HUES48 (cell line): ENCODE results near the gene CTNNA2.

Experiments used
- H3K27ac ChIP-seq: one replicate; pipeline ENCODE4 v1.7.0; 2013; ENCODE audit warnings: low read depth, low read length, inconsistent platforms
- H3K27me3 ChIP-seq: 2 replicates; pipeline ENCODE4 v1.6.1; 2013; ENCODE audit warnings: mild to moderate bottlenecking, low read length; ENCODE audit not compliant: control insufficient read depth, insufficient read depth
- H3K36me3 ChIP-seq: 2 replicates; pipeline ENCODE4 v1.6.1; 2013; ENCODE audit warnings: low read length; ENCODE audit not compliant: control insufficient read depth, insufficient read depth
- H3K4me1 ChIP-seq: 2 replicates; pipeline ENCODE4 v1.6.1; 2013; ENCODE audit warnings: mild to moderate bottlenecking, low read length; ENCODE audit not compliant: control insufficient read depth, insufficient read depth
- H3K4me3 ChIP-seq: 2 replicates; pipeline ENCODE4 v1.5.1; 2013; ENCODE audit warnings: mild to moderate bottlenecking, low read depth, low read length
- H3K9ac ChIP-seq: 2 replicates; pipeline ENCODE4 v1.6.1; 2013; ENCODE audit warnings: mild to moderate bottlenecking, low read depth, low read length, moderate library complexity
- H3K9me3 ChIP-seq: 2 replicates; pipeline ENCODE4 v1.6.1; 2013; ENCODE audit warnings: low read length; ENCODE audit not compliant: control insufficient read depth, insufficient read depth

Gene CTNNA2

DNA sequence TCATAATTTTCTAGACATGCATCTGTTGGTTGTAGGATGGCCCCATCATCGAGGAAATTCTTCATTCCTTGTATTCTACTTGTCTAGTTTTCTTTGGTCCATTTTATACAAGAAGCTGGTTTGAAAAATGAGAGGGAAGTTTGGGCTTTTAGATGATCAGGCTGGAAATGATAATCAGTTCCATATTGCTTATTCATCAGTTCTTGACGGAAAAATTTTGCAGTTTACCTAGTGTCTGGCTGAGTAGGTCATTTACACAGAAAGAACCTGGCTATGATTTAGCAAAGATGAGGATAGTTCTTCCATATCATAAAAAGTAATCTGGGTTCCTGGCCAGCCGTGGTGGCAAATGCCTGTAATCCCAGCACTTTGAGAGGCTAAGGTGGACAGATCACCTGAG, 416.8 kb downstream of the CTNNA2 start:
- H3K27ac ChIP-seq = no peak overlapping the region
- H3K9me3 ChIP-seq = no peaks in the 10 kb centered on the region
- no peaks in the 10 kb centered on the region for H3K36me3 ChIP-seq
- no peaks in the 10 kb centered on the region for H3K27me3 ChIP-seq
- no peaks in the 10 kb centered on the region for H3K4me1 ChIP-seq
- H3K9ac ChIP-seq = no peak overlapping the region
- H3K4me3 ChIP-seq = no peak overlapping the region

GRCh38 chr2:79935046-79935732, 422.3 kb downstream of the CTNNA2 start:
- Histone ChIP-seq H3K4me3 (no peak overlapping the region), H3K27ac (no peak overlapping the region), H3K27me3 (no peaks in the 10 kb centered on the region), H3K9ac (no peak overlapping the region), H3K9me3 (no peaks in the 10 kb centered on the region), H3K4me1 (peaks cover 6% of the 10 kb centered on the region; the same call in 1 of the 2 replicates), H3K36me3 (no peaks in the 10 kb centered on the region)

DNA sequence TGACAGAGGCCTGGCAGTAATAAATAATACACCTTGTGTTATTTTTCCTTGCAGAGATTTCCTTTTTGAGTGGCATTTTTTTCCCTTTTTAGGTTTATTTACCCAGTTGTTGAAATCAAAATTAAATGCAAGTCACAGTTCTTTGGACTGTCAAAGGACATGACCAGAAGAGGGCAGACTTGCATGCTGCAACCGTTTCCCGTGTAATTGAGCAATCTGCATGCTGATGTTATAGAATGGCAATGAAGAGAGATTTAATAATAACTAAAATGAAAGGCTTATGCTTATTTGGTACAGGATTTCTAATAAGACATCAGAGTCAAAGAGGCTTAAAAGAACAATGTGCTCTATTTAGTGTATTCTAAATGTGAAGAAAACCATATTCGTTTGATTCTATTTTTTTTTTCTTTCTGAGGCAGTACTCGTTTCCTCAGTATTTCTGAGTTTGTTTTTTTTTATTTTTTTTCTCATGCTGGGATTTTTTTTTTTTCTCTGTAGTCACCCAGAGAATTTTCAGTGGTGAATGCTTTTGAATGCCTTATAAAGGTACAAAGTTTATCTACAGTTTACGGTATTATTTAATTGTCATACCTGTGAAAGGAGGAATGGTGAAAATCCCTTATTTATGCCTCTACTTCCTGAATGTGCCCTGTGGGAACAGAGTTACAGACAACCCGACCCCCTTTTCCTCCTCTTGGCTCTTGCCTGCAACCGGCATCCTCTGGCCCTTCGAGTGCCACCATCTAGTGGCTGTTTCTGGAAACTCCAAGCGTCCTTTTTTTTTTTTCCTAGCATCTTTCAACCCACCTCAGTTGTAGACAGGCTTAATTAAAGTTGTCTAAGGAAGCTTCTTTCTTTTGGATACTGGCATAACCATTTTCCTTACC, 423.2 kb downstream of the CTNNA2 start:
- H3K9ac ChIP-seq = no peak overlapping the region
- peak overlapping the region; percentile 40 for H3K4me3 ChIP-seq
- no peaks in the 10 kb centered on the region for H3K36me3 ChIP-seq
- no peaks in the 10 kb centered on the region for H3K9me3 ChIP-seq
- H3K4me1 ChIP-seq = peaks cover 6% of the 10 kb centered on the region; the same call in 1 of the 2 replicates
- H3K27me3 ChIP-seq = no peaks in the 10 kb centered on the region
- peak overlapping the region; percentile 62 for H3K27ac ChIP-seq

DNA sequence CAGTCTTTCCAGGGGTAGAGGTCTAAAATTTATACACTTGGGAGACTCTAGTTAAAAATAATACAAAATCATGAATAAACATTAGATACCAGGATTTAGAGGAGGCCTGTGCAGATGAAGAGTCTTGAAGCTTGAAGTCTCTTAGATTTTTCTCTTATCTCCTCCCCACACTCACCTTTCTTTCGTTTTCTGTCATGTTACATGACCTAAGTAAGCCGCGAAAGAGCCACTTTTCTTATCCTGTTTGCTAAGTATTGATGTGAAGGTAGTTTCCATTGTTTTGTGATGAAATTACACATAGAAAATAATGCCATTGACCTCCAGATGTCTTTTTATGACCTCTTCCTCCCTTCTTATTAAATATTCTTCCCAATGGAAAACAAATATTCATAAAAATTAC, 423.9 kb downstream of the CTNNA2 start:
- no peaks in the 10 kb centered on the region for H3K36me3 ChIP-seq
- no peak overlapping the region for H3K9ac ChIP-seq
- no peaks in the 10 kb centered on the region for H3K9me3 ChIP-seq
- no peak overlapping the region for H3K27ac ChIP-seq
- no peaks in the 10 kb centered on the region for H3K27me3 ChIP-seq
- H3K4me1 ChIP-seq = peaks cover 6% of the 10 kb centered on the region; the same call in 1 of the 2 replicates
- H3K4me3 ChIP-seq = no peak overlapping the region

GRCh38 chr2:79938648-79939047, 425.8 kb downstream of the CTNNA2 start:
- no peaks in the 10 kb centered on the region for H3K36me3 ChIP-seq
- peaks cover 11% of the 10 kb centered on the region; the same call in 1 of the 2 replicates for H3K4me1 ChIP-seq
- H3K4me3 ChIP-seq = no peak overlapping the region
- H3K9me3 ChIP-seq = no peaks in the 10 kb centered on the region
- no peaks in the 10 kb centered on the region for H3K27me3 ChIP-seq
- no peak overlapping the region for H3K27ac ChIP-seq
- no peak overlapping the region for H3K9ac ChIP-seq

DNA sequence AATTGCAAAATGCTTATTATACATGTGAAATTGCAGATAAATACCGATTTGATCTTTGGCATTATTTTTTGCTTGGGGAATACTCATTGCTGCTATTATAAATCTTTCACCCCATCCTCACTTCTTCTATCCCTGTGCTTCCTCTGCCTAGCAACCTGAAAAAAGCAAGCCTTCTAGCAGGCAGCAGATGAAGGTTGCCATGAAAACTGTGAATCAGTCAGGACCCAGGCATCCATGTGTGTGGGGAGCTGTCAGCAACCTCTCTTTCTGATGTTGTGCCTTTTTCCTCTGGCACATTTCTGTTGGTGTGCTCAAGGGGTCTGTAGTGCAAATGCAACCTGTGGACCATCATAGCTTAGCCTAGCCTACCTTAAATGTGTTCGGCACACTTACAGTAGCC, 427.5 kb downstream of the CTNNA2 start:
- no peak overlapping the region for H3K9ac ChIP-seq
- peaks cover 11% of the 10 kb centered on the region; the same call in 1 of the 2 replicates for H3K4me1 ChIP-seq
- H3K4me3 ChIP-seq = no peak overlapping the region
- no peaks in the 10 kb centered on the region for H3K36me3 ChIP-seq
- H3K9me3 ChIP-seq = no peaks in the 10 kb centered on the region
- no peak overlapping the region for H3K27ac ChIP-seq
- H3K27me3 ChIP-seq = no peaks in the 10 kb centered on the region

- Histone ChIP-seq H3K9ac (no peak overlapping the region), H3K4me3 (no peak overlapping the region), H3K9me3 (no peaks in the 10 kb centered on the region), H3K27ac (no peak overlapping the region), H3K36me3 (no peaks in the 10 kb centered on the region), H3K27me3 (no peaks in the 10 kb centered on the region), H3K4me1 (peaks cover 7% of the 10 kb centered on the region; the same call in 1 of the 2 replicates)
Measured at GRCh38 chr2:79941179-79941578, 428.3 kb downstream of the CTNNA2 start.

GRCh38 chr2:79944205-79944604, 431.4 kb downstream of the CTNNA2 start:
- Histone ChIP-seq H3K27ac (no peak overlapping the region), H3K9me3 (no peaks in the 10 kb centered on the region), H3K9ac (no peak overlapping the region), H3K27me3 (no peaks in the 10 kb centered on the region), H3K4me1 (peaks cover 5% of the 10 kb centered on the region; the same call in 1 of the 2 replicates), H3K36me3 (no peaks in the 10 kb centered on the region), H3K4me3 (no peak overlapping the region)

- H3K9ac ChIP-seq = no peak overlapping the region
- no peak overlapping the region for H3K27ac ChIP-seq
- no peaks in the 10 kb centered on the region for H3K27me3 ChIP-seq
- H3K4me3 ChIP-seq = no peak overlapping the region
- H3K9me3 ChIP-seq = no peaks in the 10 kb centered on the region
- no peaks in the 10 kb centered on the region for H3K36me3 ChIP-seq
- H3K4me1 ChIP-seq = peaks cover 5% of the 10 kb centered on the region; the same call in 1 of the 2 replicates
Measured at GRCh38 chr2:79945653-79946445, 433.0 kb downstream of the CTNNA2 start.

- H3K27ac ChIP-seq = no peak overlapping the region
- H3K36me3 ChIP-seq = no peaks in the 10 kb centered on the region
- H3K4me1 ChIP-seq = peaks cover 5% of the 10 kb centered on the region; the same call in 1 of the 2 replicates
- H3K9ac ChIP-seq = no peak overlapping the region
- H3K27me3 ChIP-seq = no peaks in the 10 kb centered on the region
- H3K4me3 ChIP-seq = no peak overlapping the region
- no peaks in the 10 kb centered on the region for H3K9me3 ChIP-seq
Measured at GRCh38 chr2:79947751-79948150, 434.9 kb downstream of the CTNNA2 start.
